ENCODE data around the gene EARS2.

DNA sequence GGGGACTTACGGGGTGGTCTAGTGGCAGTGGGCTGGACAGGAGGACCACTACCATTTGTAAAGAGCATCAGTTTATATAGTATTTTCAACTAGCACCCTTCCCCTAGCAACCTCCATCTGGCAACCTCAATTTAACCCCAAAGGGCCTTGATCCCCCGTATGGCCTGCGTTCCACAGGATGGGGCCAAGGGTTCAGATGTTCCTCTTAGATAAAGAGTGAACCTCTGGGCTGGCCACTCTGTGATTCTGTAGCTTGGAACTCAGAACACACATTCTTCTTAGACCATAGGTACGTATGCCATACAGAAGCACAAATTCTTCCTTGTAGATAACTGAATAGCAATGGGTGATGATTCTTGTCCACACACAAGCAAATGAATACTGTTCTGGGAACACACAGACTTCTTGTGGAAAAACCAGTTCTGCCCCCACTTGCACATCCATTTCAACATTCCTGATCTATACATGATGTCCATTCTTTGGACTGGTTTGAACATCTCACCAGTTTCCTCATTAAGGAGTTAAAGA lies 44.9 kb downstream of the EARS2 start:
- TF ChIP-seq, protein P1, sequence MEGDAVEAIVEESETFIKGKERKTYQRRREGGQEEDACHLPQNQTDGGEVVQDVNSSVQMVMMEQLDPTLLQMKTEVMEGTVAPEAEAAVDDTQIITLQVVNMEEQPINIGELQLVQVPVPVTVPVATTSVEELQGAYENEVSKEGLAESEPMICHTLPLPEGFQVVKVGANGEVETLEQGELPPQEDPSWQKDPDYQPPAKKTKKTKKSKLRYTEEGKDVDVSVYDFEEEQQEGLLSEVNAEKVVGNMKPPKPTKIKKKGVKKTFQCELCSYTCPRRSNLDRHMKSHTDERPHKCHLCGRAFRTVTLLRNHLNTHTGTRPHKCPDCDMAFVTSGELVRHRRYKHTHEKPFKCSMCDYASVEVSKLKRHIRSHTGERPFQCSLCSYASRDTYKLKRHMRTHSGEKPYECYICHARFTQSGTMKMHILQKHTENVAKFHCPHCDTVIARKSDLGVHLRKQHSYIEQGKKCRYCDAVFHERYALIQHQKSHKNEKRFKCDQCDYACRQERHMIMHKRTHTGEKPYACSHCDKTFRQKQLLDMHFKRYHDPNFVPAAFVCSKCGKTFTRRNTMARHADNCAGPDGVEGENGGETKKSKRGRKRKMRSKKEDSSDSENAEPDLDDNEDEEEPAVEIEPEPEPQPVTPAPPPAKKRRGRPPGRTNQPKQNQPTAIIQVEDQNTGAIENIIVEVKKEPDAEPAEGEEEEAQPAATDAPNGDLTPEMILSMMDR (IDR thresholded peaks at IDR 0.05): no peak
- TF ChIP-seq POLR2A (IDR thresholded peaks at IDR 0.05): no peak
